Erythroblast (primary cell): Measurements from ENCODE around the gene TRIM67.

ENCODE experiments used
- GATA1 ChIP-seq: IDR thresholded peaks from 2 replicates; pipeline ENCODE4 v1.6.1; 2011; ENCODE audit warnings: low read depth, mild to moderate bottlenecking, control low read depth, low read length, moderate library complexity
- POLR2A ChIP-seq: IDR thresholded peaks from 2 replicates; pipeline ENCODE4 v1.6.1; 2011; ENCODE audit warnings: mild to moderate bottlenecking, low read length

GRCh38 chr1:231130544-231130943 lies 31.3 kb upstream of the TRIM67 start:
- no peak for TF ChIP-seq POLR2A
- no peak for TF ChIP-seq GATA1
